Measurements from ENCODE around the gene SLC9A5. TPM values are rescaled to one million over a fixed set of nuclear protein-coding genes. Genes with fewer than 3 reads are reported as not detected.

SLC9A5 gene
- total and polyA plus RNA-seq, 9 of the 15 experiments (the other 6 are each of a cell fraction or from before 2014, with no cell fraction given) = 0.06 to 3.1 (median 1.2) TPM

- in situ Hi-C loops (cut with MboI) = no loop called here
- Histone ChIP-seq H3K27ac (ENCODE audit: extremely low read depth, low read depth, low read length) (no peak overlapping the region), H3K9me3 (replicated peaks; ENCODE audit: control insufficient read depth, insufficient read depth, low read depth, low read length) (no peaks in the 10 kb centered on the region), H3K79me2 (ENCODE audit: control insufficient read depth, insufficient read depth, low read length) (peaks cover 30% of the 10 kb centered on the region), H3K4me2 (ENCODE audit: insufficient read depth, low read length) (no peak overlapping the region), H3K36me3 (ENCODE audit: control insufficient read depth, insufficient read depth, low read length) (peaks cover 30% of the 10 kb centered on the region; the same call in 2 of the 3 replicates), H2AFZ (ENCODE audit: low read depth, low read length) (no peak overlapping the region), H3K9me1 (ENCODE audit: control insufficient read depth, insufficient read depth, low read length) (no peaks in the 10 kb centered on the region), H3K27me3 (ENCODE audit: control insufficient read depth in 2 of 2, insufficient read depth in 2 of 2, low read length in 2 of 2) (no peaks in the 10 kb centered on the region), H3K4me1 (replicated peaks in 1 of 2; ENCODE audit: control insufficient read depth in 2 of 2, insufficient read depth in 2 of 2, low read length in 2 of 2) (peaks cover 22 to 38% of the 10 kb centered on the region in 2 experiments), H3K9ac (ENCODE audit: insufficient read depth in 1 of 2, low read depth in 2 of 2, low read length in 2 of 2) (no peak overlapping the region), H3K4me3 (no peak overlapping the region), H4K20me1 (replicated peaks; ENCODE audit: control insufficient read depth, insufficient read depth, low read length) (no peaks in the 10 kb centered on the region)
- FAIRE-seq (peak; percentile 11), ATAC-seq (no peak), DNase-seq (ENCODE audit: extremely low read depth in 1 of 4, low spot score in 3 of 4) (no peak)
- 92% methylated on average over 2 of the region's 2 CpGs for WGBS (ENCODE audit: insufficient coverage, low coverage, missing lambda C conversion rate)
- TF ChIP-seq KLF16 (IDR thresholded peaks at IDR 0.05) = no peak
- no peak for TF ChIP-seq STAG1 (CRISPR knock-in tag; IDR thresholded peaks at IDR 0.05; ENCODE audit: borderline replicate concordance)
- TF ChIP-seq ZNF57 (CRISPR knock-in tag; IDR thresholded peaks at IDR 0.05) = no peak
- TF ChIP-seq ZNF324 (CRISPR knock-in tag; IDR thresholded peaks at IDR 0.05) = no peak
- no peak for TF ChIP-seq XRCC5 (IDR thresholded peaks at IDR 0.05; ENCODE audit: low read depth, low read length)
- no peak for TF ChIP-seq PHB2 (IDR thresholded peaks at IDR 0.05; ENCODE audit: low read depth)
- no peak for TF ChIP-seq E2F6 (IDR thresholded peaks at IDR 0.05; ENCODE audit: borderline replicate concordance in 1 of 2, extremely low read depth in 1 of 2, insufficient read depth in 1 of 2, insufficient read length in 1 of 2, low read depth in 1 of 2, low read length in 1 of 2, poor library complexity in 1 of 2, severe bottlenecking in 1 of 2)
- no peak for TF ChIP-seq SMARCA5 (IDR thresholded peaks at IDR 0.05)
- TF ChIP-seq ZNF77 (CRISPR knock-in tag; IDR thresholded peaks at IDR 0.05) = no peak
- TF ChIP-seq HDAC2 (IDR thresholded peaks at IDR 0.05) = no peak
- no peak for TF ChIP-seq GATAD2A (IDR thresholded peaks at IDR 0.05)
- no peak for TF ChIP-seq TGIF2 (CRISPR knock-in tag; IDR thresholded peaks at IDR 0.05)
- no peak for TF ChIP-seq ZNF609 (CRISPR knock-in tag; IDR thresholded peaks at IDR 0.05; ENCODE audit: borderline replicate concordance)
- TF ChIP-seq SREBF2 (CRISPR knock-in tag; IDR thresholded peaks at IDR 0.05) = no peak
- no peak for TF ChIP-seq MCM2 (IDR thresholded peaks at IDR 0.05; ENCODE audit: low read depth)
- BruUV-seq (replicated peaks) = TSS peak; percentile 16
- intact Hi-C loops (cut with micrococcal nuclease) = loop anchor here (5.0 kb wide), 1 partner anchor 38 kb away; no protein-coding TSS in a partner anchor
- ChIA-PET CTCF (ENCODE audit: low intra/inter-chr PET ratio) (no interaction called here), POLR2A (no interaction called here)
Observed at GRCh38 chr16:67275321-67275720, 26.5 kb downstream of the SLC9A5 start.

Data from K562 (cell line).